Hepatocyte (in vitro differentiated cells): Measurements from ENCODE around the gene DHPS. TPM values are rescaled to one million over a fixed set of nuclear protein-coding genes. Genes with fewer than 3 reads are reported as not detected.

ENCODE experiments used
- DNase-seq: peaks from one replicate; pipeline ENCODE4 v3.0.0-alpha.2; 2016; ENCODE audit warnings: low spot score
- H2AFZ ChIP-seq: fragments of 200-600 bp; sonication (generic); 2 replicates; pipeline ENCODE4 v1.6.0; 2016; ENCODE audit warnings: antibody characterized with exemption, mild to moderate bottlenecking
- H3K27ac ChIP-seq: fragments of 200-600 bp; sonication (generic); 2 replicates; pipeline ENCODE4 v1.5.1; 2016; ENCODE audit warnings: mild to moderate bottlenecking
- H3K27me3 ChIP-seq: fragments of 200-600 bp; sonication (generic); 2 replicates; pipeline ENCODE4 v1.6.1; 2016
- H3K36me3 ChIP-seq: fragments of 200-600 bp; sonication (generic); replicated peaks from 2 replicates; pipeline ENCODE4 v1.5.1; 2016; ENCODE audit warnings: low read depth; ENCODE audit not compliant: insufficient read depth
- H3K4me1 ChIP-seq: fragments of 200-600 bp; sonication (generic); 2 replicates; pipeline ENCODE4 v1.5.1; 2016; ENCODE audit warnings: mild to moderate bottlenecking, moderate library complexity; ENCODE audit not compliant: insufficient read depth
- H3K4me2 ChIP-seq: fragments of 200-600 bp; sonication (generic); 2 replicates; pipeline ENCODE4 v1.6.0; 2016
- H3K4me3 ChIP-seq: fragments of 200-600 bp; sonication (generic); 2 replicates; pipeline ENCODE4 v1.5.1; 2016; ENCODE audit warnings: mild to moderate bottlenecking
- H3K79me2 ChIP-seq: fragments of 200-600 bp; sonication (generic); 2 replicates; pipeline ENCODE4 v1.6.0; 2017; ENCODE audit warnings: mild to moderate bottlenecking
- H3K9me2 ChIP-seq: fragments of 200-600 bp; sonication (generic); replicated peaks from 2 replicates; pipeline ENCODE4 v1.6.0; 2017; ENCODE audit warnings: mild to moderate bottlenecking; ENCODE audit not compliant: insufficient read depth
- H3K9me3 ChIP-seq: fragments of 200-600 bp; sonication (generic); 2 replicates; pipeline ENCODE4 v1.5.1; 2016; ENCODE audit warnings: low read depth, mild to moderate bottlenecking
- H4K20me1 ChIP-seq: fragments of 200-600 bp; sonication (generic); 2 replicates; pipeline ENCODE4 v1.6.0; 2016; ENCODE audit warnings: mild to moderate bottlenecking; ENCODE audit not compliant: insufficient read depth, poor library complexity, severe bottlenecking
- EZH2 ChIP-seq: fragments of 200-600 bp; sonication (generic); IDR thresholded peaks from 2 replicates; pipeline ENCODE4 v1.6.1; 2016; ENCODE audit warnings: antibody characterized with exemption, mild to moderate bottlenecking, borderline replicate concordance
- EZH2phosphoT487 ChIP-seq: fragments of 200-600 bp; sonication (generic); IDR thresholded peaks from one replicate; pipeline ENCODE4 v1.6.1; 2018; ENCODE audit warnings: antibody characterized with exemption, mild to moderate bottlenecking, low read depth, moderate library complexity; ENCODE audit not compliant: unreplicated experiment, severe bottlenecking
- WGBS: methylation state at CpG from one replicate; pipeline ENCODE4 v1.1.6; 2016; ENCODE audit warnings: low lambda C conversion rate; ENCODE audit errors: missing lambda C conversion rate; 5-methylcytosine and 5-hydroxymethylcytosine counted together
- polyA plus RNA-seq: library from polyadenylated mRNA; unstranded; fragments of >200 nt; fragmentation: Nextera tagmentation; extraction: Ambion mirVana; gene quantifications from 2 replicates; pipeline ENCODE4 v1.2.1, GENCODE V29; 2016
- total RNA-seq: library from RNA; depleted of rRNA; stranded (reverse); fragments of >200 nt; gene quantifications from 2 replicates; pipeline ENCODE4 v1.2.3, GENCODE V29; 2014
- TF ChIP-seq, protein P1 (sequence below): fragments of 200-600 bp; sonication (generic); IDR thresholded peaks from 2 replicates; pipeline ENCODE4 v1.5.1; 2016; ENCODE audit warnings: antibody characterized with exemption, mild to moderate bottlenecking; ENCODE audit not compliant: poor library complexity

DHPS gene
- total and polyA plus RNA-seq, 2 experiments from 2014 or later, result 62.6 to 84.7 TPM

DNA sequence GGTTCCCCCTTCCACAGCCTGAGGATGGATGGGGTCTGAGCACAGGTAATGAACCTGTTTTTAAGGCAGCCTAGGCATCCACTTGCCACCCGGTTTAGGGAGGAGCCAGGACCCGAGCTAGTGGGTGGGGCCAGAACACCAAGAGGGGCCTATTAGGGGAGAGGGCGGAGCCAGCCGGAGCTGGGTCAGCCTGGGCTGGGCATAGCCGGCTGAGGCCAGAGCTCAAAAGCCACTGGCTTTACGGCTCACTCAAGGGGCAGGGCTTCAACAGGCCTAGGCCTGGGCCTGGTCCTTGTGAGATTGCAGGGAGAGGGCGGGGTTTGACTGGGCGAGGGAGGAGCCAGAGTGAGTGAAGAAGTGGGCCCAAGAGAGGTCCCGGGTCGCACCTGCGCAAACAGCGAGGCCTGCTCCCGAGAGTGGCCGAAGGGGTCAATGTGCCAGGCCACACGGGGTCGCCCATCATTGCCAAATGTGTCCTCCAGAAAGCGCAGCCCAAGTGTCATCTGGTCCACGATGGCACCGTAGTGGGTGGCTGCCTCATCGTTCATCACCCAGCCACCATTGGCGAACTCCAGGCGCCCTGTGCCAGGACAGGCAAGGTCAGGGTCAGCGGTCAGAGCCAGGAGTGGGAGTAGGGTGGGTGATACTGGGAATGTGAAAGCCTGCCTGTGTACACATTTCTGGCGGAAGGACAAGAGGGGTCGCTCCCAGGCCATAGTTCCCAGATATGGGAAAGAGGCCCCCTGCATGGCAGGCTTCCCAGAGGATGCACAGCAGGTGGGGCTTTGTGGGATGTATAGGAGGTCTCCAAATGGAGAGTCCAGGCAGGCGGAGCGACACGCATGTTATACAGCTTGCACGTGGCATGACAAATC, 17.0 kb downstream of the DHPS start:
- peaks cover 14% of the 10 kb centered on the region for H3K4me1 ChIP-seq
- H3K9me3 ChIP-seq, result no peaks in the 10 kb centered on the region
- TF ChIP-seq EZH2phosphoT487 (no peak), EZH2 (no peak)
- TF ChIP-seq, protein P1, sequence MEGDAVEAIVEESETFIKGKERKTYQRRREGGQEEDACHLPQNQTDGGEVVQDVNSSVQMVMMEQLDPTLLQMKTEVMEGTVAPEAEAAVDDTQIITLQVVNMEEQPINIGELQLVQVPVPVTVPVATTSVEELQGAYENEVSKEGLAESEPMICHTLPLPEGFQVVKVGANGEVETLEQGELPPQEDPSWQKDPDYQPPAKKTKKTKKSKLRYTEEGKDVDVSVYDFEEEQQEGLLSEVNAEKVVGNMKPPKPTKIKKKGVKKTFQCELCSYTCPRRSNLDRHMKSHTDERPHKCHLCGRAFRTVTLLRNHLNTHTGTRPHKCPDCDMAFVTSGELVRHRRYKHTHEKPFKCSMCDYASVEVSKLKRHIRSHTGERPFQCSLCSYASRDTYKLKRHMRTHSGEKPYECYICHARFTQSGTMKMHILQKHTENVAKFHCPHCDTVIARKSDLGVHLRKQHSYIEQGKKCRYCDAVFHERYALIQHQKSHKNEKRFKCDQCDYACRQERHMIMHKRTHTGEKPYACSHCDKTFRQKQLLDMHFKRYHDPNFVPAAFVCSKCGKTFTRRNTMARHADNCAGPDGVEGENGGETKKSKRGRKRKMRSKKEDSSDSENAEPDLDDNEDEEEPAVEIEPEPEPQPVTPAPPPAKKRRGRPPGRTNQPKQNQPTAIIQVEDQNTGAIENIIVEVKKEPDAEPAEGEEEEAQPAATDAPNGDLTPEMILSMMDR, result no peak
- DNase-seq, result no peak
- H3K4me3 ChIP-seq, result no peak overlapping the region
- no peak overlapping the region for H2AFZ ChIP-seq
- no peak overlapping the region for H3K4me2 ChIP-seq
- H4K20me1 ChIP-seq, result no peaks in the 10 kb centered on the region
- no peak overlapping the region for H3K27ac ChIP-seq
- H3K36me3 ChIP-seq, result no peaks in the 10 kb centered on the region
- no peaks in the 10 kb centered on the region for H3K9me2 ChIP-seq
- WGBS, result 93% methylated on average over 29 of the region's 29 CpGs
- H3K27me3 ChIP-seq, result no peaks in the 10 kb centered on the region
- H3K79me2 ChIP-seq, result peaks cover 32% of the 10 kb centered on the region

DNA sequence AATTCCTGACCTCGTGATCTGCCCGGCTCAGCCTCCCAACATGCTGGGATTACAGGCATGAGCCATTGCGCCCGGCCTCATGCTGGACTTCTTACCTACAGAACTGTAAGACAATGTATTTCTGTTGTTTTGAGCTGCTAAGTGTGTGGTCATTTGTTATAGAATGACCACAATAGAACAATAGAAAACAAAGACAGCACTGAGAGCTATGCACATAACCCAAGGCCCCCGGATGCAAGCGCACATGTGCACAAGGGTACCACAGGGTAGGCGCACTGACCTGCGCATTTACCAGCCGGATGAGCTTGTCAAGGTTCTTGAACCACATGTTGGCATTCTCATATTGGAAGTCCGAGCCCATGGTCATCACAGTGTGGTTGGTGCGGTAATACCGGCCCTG, 20.7 kb downstream of the DHPS start:
- TF ChIP-seq EZH2, result no peak
- TF ChIP-seq EZH2phosphoT487, result no peak
- TF ChIP-seq, protein P1, result no peak
- Histone ChIP-seq H3K4me1 (no peaks in the 10 kb centered on the region), H3K79me2 (peaks cover 6% of the 10 kb centered on the region), H4K20me1 (no peaks in the 10 kb centered on the region), H3K9me3 (no peaks in the 10 kb centered on the region), H3K36me3 (no peaks in the 10 kb centered on the region), H3K4me2 (no peak overlapping the region), H3K4me3 (no peak overlapping the region), H3K9me2 (no peaks in the 10 kb centered on the region), H3K27me3 (no peaks in the 10 kb centered on the region), H3K27ac (no peak overlapping the region), H2AFZ (no peak overlapping the region)
- WGBS, result 94% methylated on average over 12 of the region's 12 CpGs
- no peak for DNase-seq

DNA sequence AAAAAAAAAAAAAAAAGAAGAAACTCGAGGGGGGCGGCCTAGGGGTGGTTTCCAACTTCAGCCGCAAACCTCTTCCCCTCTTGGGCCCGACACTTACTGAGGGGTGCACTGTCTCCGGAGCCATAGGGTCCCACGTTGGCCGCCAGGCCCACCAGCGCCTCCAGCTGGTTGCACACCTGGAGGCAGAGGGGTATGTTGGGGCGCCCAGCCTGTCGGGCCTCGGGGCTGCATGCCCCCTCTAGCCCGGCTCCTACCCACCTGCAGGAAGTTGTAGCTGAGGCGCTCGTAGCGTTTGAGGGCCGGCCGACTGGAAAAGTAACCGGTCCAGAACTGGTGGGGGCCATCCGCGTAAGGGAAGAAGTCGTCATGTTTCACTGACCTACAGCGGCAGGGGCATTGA, 23.7 kb downstream of the DHPS start:
- no peak for DNase-seq
- Histone ChIP-seq H3K79me2 (no peaks in the 10 kb centered on the region), H3K9me2 (no peaks in the 10 kb centered on the region), H3K4me2 (no peak overlapping the region), H2AFZ (no peak overlapping the region), H3K9me3 (no peaks in the 10 kb centered on the region), H3K4me1 (no peaks in the 10 kb centered on the region), H3K4me3 (no peak overlapping the region), H3K36me3 (no peaks in the 10 kb centered on the region), H4K20me1 (no peaks in the 10 kb centered on the region), H3K27me3 (no peaks in the 10 kb centered on the region), H3K27ac (no peak overlapping the region)
- over 99% methylated on average over 18 of the region's 22 CpGs for WGBS
- TF ChIP-seq EZH2 (no peak), EZH2phosphoT487 (no peak)
- TF ChIP-seq, protein P1, result no peak
